B cell (primary cell): ENCODE data around the gene FMNL3. TPM values are rescaled to one million over a fixed set of nuclear protein-coding genes. Genes with fewer than 3 reads are reported as not detected.

ENCODE experiments used
- ATAC-seq: fragments of 200-7000 bp; cut with Tn5 transposase; one replicate; pipeline ENCODE4 v1.10.0; 2021; ENCODE audit warnings: low read depth, mild to moderate bottlenecking, moderate number of reproducible peaks, moderate library complexity
- CTCF ChIA-PET: fragments of 350-600 bp; sonication (Branson Sonifier 250); formaldehyde crosslinking; loops from one replicate; lab custom pipeline; 2021; ENCODE audit warnings: antibody characterized with exemption, inconsistent platforms; lab: Charles Lee
- POLR2A ChIA-PET: fragments of 350-600 bp; sonication (Branson Sonifier 250); formaldehyde crosslinking; loops from one replicate; lab custom pipeline; 2021; ENCODE audit warnings: antibody characterized with exemption; lab: Charles Lee
- DNase-seq: peaks from one replicate; pipeline ENCODE4 v3.0.0; 2013
- H2AFZ ChIP-seq: 2 replicates; pipeline ENCODE4 v1.6.1; 2012; ENCODE audit warnings: mild to moderate bottlenecking, low read depth, low read length; ENCODE audit not compliant: insufficient read depth, poor library complexity, severe bottlenecking
- H3K27ac ChIP-seq, 2 donors: 1 replicate in 1 of 2; 2 replicates in 1 of 2; pipeline ENCODE4 v1.5.1; 2012 to 2013; ENCODE audit warnings: low read length in 2 of 2, mild to moderate bottlenecking in 2 of 2, moderate library complexity in 1 of 2
- H3K27me3 ChIP-seq, 4 experiments: fragments of 200-600 bp in 1 of 4; sonication (generic) in 1 of 4; replicated peaks in 1 of 4; 1 replicate in 2 of 4; 2 replicates in 2 of 4; pipeline versions ENCODE4 v1.6.1 to v1.7.0; 2013 to 2016; ENCODE audit warnings: low read length in 3 of 4, mild to moderate bottlenecking in 2 of 4, mixed read lengths in 1 of 4, moderate library complexity in 1 of 4; ENCODE audit not compliant: insufficient read depth in 4 of 4, control insufficient read depth in 3 of 4; ENCODE audit errors: control extremely low read depth in 1 of 4
- H3K36me3 ChIP-seq, 2 experiments: replicated peaks in 1 of 2; 1 replicate in 1 of 2; 2 replicates in 1 of 2; pipeline versions ENCODE4 v1.6.1 to v1.7.1; 2013; ENCODE audit warnings: low read length in 1 of 2; ENCODE audit not compliant: insufficient read depth in 2 of 2, control insufficient read depth in 1 of 2; ENCODE audit errors: control extremely low read depth in 1 of 2, extremely low read depth in 1 of 2
- H3K4me1 ChIP-seq, 2 donors: fragments of 200-600 bp in 1 of 2; sonication (generic) in 1 of 2; 1 replicate in 1 of 2; 2 replicates in 1 of 2; pipeline versions ENCODE4 v1.5.1 to v1.6.1; 2013 to 2017; ENCODE audit warnings: low read length in 2 of 2; ENCODE audit not compliant: control insufficient read depth in 2 of 2, insufficient read depth in 2 of 2
- H3K4me2 ChIP-seq: replicated peaks from 2 replicates; pipeline ENCODE3; 2012; ENCODE audit warnings: mild to moderate bottlenecking, low read depth, low read length; ENCODE audit not compliant: poor library complexity, severe bottlenecking
- H3K4me3 ChIP-seq, 5 experiments: fragments of 200-600 bp in 1 of 5; sonication (generic) in 1 of 5; 1 replicate in 3 of 5; 2 replicates in 2 of 5; pipeline versions ENCODE4 v1.5.1 to v1.7.0; 2011 to 2016; ENCODE audit warnings: low read length in 4 of 5, mild to moderate bottlenecking in 4 of 5, low read depth in 2 of 5, control low read depth in 1 of 5, moderate library complexity in 1 of 5; ENCODE audit not compliant: insufficient read depth in 1 of 5; ENCODE audit errors: control extremely low read depth in 1 of 5, extremely low read depth in 1 of 5
- H3K79me2 ChIP-seq: fragments of 200-600 bp; sonication (generic); one replicate; pipeline ENCODE4 v1.6.0; 2016; ENCODE audit warnings: low read length; ENCODE audit not compliant: control insufficient read depth, insufficient read depth
- H3K9ac ChIP-seq: fragments of 200-600 bp; sonication (generic); 2 replicates; pipeline ENCODE4 v1.6.1; 2017; ENCODE audit warnings: mild to moderate bottlenecking, low read length, moderate library complexity
- H3K9me3 ChIP-seq, 3 donors: one replicate each; pipeline versions ENCODE4 v1.6.1 to v1.7.1; 2013; ENCODE audit warnings: low read length in 2 of 3; ENCODE audit not compliant: control insufficient read depth in 2 of 3, insufficient read depth in 1 of 3; ENCODE audit errors: control extremely low read depth in 1 of 3
- H4K20me1 ChIP-seq: 2 replicates; pipeline ENCODE4 v1.6.0; 2012; ENCODE audit warnings: mild to moderate bottlenecking, low read length; ENCODE audit not compliant: insufficient read depth, control insufficient read depth, poor library complexity, severe bottlenecking
- H3K27ac Mint-ChIP-seq: one replicate; pipeline ENCODE4 v1.8.0; 2021; ENCODE audit warnings: mixed read lengths
- H3K27me3 Mint-ChIP-seq: one replicate; pipeline ENCODE4 v1.8.0; 2021; ENCODE audit warnings: mixed read lengths
- H3K4me1 Mint-ChIP-seq: one replicate; pipeline ENCODE4 v1.8.0; 2021; ENCODE audit warnings: mixed read lengths
- H3K4me3 Mint-ChIP-seq: one replicate; pipeline ENCODE4 v1.8.0; 2021; ENCODE audit warnings: mixed read lengths
- H3K9me3 Mint-ChIP-seq: one replicate; pipeline ENCODE4 v1.8.0; 2022; ENCODE audit warnings: mixed read lengths; ENCODE audit not compliant: insufficient read depth
- CTCF ChIP-seq: fragments of 200-600 bp; IDR thresholded peaks from one replicate; pipeline ENCODE4 v1.8.0; 2022; ENCODE audit warnings: antibody characterized with exemption, mild to moderate bottlenecking
- EZH2 ChIP-seq: IDR thresholded peaks from 2 replicates; pipeline ENCODE4 v1.6.1; 2012; ENCODE audit warnings: borderline replicate concordance, low read depth, mild to moderate bottlenecking, moderate library complexity, low read length; ENCODE audit not compliant: insufficient read depth, poor library complexity, severe bottlenecking
- WGBS: methylation state at CpG from one replicate; pipeline ENCODE4 v1.1.5; 2013; ENCODE audit warnings: missing lambda C conversion rate; ENCODE audit not compliant: insufficient coverage; 5-methylcytosine and 5-hydroxymethylcytosine counted together
- intact Hi-C: fragments of 100-400 bp; cut with micrococcal nuclease; formaldehyde crosslinking; loops from one replicate; pipeline ENCODE4 v1.10.0; 2022
- polyA plus RNA-seq: library from polyadenylated mRNA; depleted of rRNA; stranded (reverse); fragments of >200 nt; gene quantifications from 2 replicates; pipeline ENCODE4 v1.2.3, GENCODE V29; 2012
- total RNA-seq, 2 donors: library from RNA; stranded (reverse); fragments of 120-200 nt in 1 of 2; gene quantifications; 1 replicate in 1 of 2; 2 replicates in 1 of 2; pipeline versions ENCODE4 v1.2.3 to v1.2.4, GENCODE V29; 2013 to 2022

FMNL3 gene
- total and polyA plus RNA-seq, 2 donors (not counting 1 experiment from before 2014, with no cell fraction given): 19.3 to 69.9 TPM

- Histone ChIP-seq H4K20me1 (no peaks in the 10 kb centered on the region), H3K36me3 (peaks cover 0 to 41% of the 10 kb centered on the region in 2 experiments), H3K9me3 (no peaks in the 10 kb centered on the region), H3K4me2 (no peak overlapping the region), H3K27ac (no peak overlapping the region), H3K9ac (no peak overlapping the region), H3K79me2 (no peaks in the 10 kb centered on the region), H3K4me3 (no peak overlapping the region), H3K27me3 (no peaks in the 10 kb centered on the region), H3K4me1 (peaks cover 21 to 25% of the 10 kb centered on the region in 2 donors), H2AFZ (no peak overlapping the region)
- intact Hi-C loops: loop anchor here (5.0 kb wide), 1 partner anchor 184 kb away; the partner anchor contains the start of gene NCKAP5L
- Mint-ChIP-seq H3K9me3 (no peaks in the 10 kb centered on the region), H3K27ac (no peak overlapping the region), H3K4me3 (no peak overlapping the region), H3K27me3 (no peaks in the 10 kb centered on the region), H3K4me1 (peaks cover 26% of the 10 kb centered on the region)
- WGBS: 100% methylated on average over 2 of the region's 7 CpGs
- ChIA-PET CTCF (interaction anchor here (0.7 to 12.5 kb wide), 10 partner anchors 12 to 135 kb away, joined by 3 to 372 read pairs (median 8); partner anchors contain the start of genes FMNL3, PRPF40B and TMBIM6), POLR2A (interaction anchor here (1.3 kb wide), 1 partner anchor 98 kb away, joined by 5 read pairs; the partner anchor contains the start of gene TMBIM6)
- no peak for TF ChIP-seq EZH2
- TF ChIP-seq CTCF: no peak
- no peak for ATAC-seq
- DNase-seq: no peak
Measured at GRCh38 chr12:49643135-49643534, 64.1 kb downstream of the FMNL3 start.

- H3K79me2 ChIP-seq: no peaks in the 10 kb centered on the region
- H3K27ac ChIP-seq: no peak overlapping the region
- no peak overlapping the region for H3K9ac ChIP-seq
- no peaks in the 10 kb centered on the region for H3K9me3 Mint-ChIP-seq
- H3K4me3 Mint-ChIP-seq: no peak overlapping the region
- peaks cover 29% of the 10 kb centered on the region for H3K4me1 Mint-ChIP-seq
- TF ChIP-seq EZH2: no peak
- no peak for TF ChIP-seq CTCF
- CTCF ChIA-PET: interaction anchor here (0.6 to 12.5 kb wide), 6 partner anchors 9 to 197 kb away, joined by 3 to 372 read pairs (median 12); partner anchors contain the start of genes FMNL3 and PRPF40B
- H3K4me3 ChIP-seq: no peak overlapping the region
- peaks cover 21 to 25% of the 10 kb centered on the region in 2 donors for H3K4me1 ChIP-seq
- intact Hi-C loops: loop anchor here (5.0 kb wide), 1 partner anchor 185 kb away; the partner anchor contains the start of gene NCKAP5L
- H3K4me2 ChIP-seq: no peak overlapping the region
- DNase-seq (no peak), ATAC-seq (no peak)
- H4K20me1 ChIP-seq: no peaks in the 10 kb centered on the region
- peaks cover 0 to 34% of the 10 kb centered on the region in 2 experiments for H3K36me3 ChIP-seq
- H3K27me3 Mint-ChIP-seq: no peaks in the 10 kb centered on the region
- no peak overlapping the region for H2AFZ ChIP-seq
- POLR2A ChIA-PET: interaction anchor here (0.5 kb wide), 2 partner anchors 22 to 62 kb away, joined by 3 to 4 read pairs; no protein-coding TSS in a partner anchor
- H3K27me3 ChIP-seq: no peaks in the 10 kb centered on the region
- 93% methylated on average over 11 of the region's 11 CpGs for WGBS
- no peak overlapping the region for H3K27ac Mint-ChIP-seq
- H3K9me3 ChIP-seq: no peaks in the 10 kb centered on the region
Measured at GRCh38 chr12:49642370-49642802, 64.8 kb downstream of the FMNL3 start.
